Loucy (cell line): Measurements from ENCODE around the gene CKAP4.

Experiments
- EZH2phosphoT487 ChIP-seq: fragments of 200-600 bp; IDR thresholded peaks from 2 replicates; pipeline ENCODE4 v1.6.1; 2018; ENCODE audit warnings: antibody characterized with exemption, mild to moderate bottlenecking, moderate library complexity, borderline replicate concordance
- TF ChIP-seq, protein P1 (sequence below): fragments of 200-600 bp; sonication (generic); conservative IDR thresholded peaks from 2 replicates; pipeline ENCODE4 v1.5.1; 2014; ENCODE audit warnings: mild to moderate bottlenecking, antibody characterized with exemption, low read length

DNA sequence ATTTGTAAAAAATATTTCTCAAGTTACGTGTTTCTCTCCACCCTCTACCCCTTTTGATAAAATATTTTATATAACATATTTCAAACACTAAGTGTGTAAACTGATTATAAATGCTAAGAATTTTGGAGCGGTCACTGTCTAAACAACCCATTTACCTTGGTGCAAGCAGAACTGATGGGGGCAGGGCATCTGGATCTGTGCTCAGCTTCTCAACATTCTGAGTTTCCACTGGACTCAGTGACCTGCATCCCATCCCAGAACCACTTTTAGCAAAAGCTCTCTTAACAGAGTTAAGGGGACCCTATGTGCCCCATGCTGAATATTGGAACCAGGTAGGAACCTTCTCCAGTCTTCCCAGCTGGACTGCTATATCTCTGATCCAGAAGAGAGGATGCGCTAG lies 53.5 kb downstream of the CKAP4 start:
- TF ChIP-seq, protein P1, sequence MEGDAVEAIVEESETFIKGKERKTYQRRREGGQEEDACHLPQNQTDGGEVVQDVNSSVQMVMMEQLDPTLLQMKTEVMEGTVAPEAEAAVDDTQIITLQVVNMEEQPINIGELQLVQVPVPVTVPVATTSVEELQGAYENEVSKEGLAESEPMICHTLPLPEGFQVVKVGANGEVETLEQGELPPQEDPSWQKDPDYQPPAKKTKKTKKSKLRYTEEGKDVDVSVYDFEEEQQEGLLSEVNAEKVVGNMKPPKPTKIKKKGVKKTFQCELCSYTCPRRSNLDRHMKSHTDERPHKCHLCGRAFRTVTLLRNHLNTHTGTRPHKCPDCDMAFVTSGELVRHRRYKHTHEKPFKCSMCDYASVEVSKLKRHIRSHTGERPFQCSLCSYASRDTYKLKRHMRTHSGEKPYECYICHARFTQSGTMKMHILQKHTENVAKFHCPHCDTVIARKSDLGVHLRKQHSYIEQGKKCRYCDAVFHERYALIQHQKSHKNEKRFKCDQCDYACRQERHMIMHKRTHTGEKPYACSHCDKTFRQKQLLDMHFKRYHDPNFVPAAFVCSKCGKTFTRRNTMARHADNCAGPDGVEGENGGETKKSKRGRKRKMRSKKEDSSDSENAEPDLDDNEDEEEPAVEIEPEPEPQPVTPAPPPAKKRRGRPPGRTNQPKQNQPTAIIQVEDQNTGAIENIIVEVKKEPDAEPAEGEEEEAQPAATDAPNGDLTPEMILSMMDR, result no peak
- no peak for TF ChIP-seq EZH2phosphoT487
